Heart left ventricle (tissue), 16 donors: Measurements from ENCODE around the gene CAPS. TPM values are rescaled to one million over a fixed set of nuclear protein-coding genes. Genes with fewer than 3 reads are reported as not detected.

Experiments
- ATAC-seq, 4 donors: fragments of 200-7000 bp; cut with Tn5 transposase; one replicate each; pipeline ENCODE4 v1.9.1; 2020 to 2022; ENCODE audit warnings: moderate library complexity in 4 of 4, mild to moderate bottlenecking in 3 of 4, moderate number of reproducible peaks in 1 of 4
- DNase-seq, 5 donors: peaks; one replicate each; pipeline ENCODE4 v3.0.0-alpha.2; 2020
- H3K27ac ChIP-seq, 12 donors: fragments of 200-600 bp; sonication (generic) in 4 of 12; one replicate each; pipeline versions ENCODE4 v1.5.0 to v1.8.0; 2016 to 2022; ENCODE audit warnings: mild to moderate bottlenecking in 2 of 12
- H3K27me3 ChIP-seq, 9 donors: fragments of 200-600 bp; sonication (generic) in 2 of 9; one replicate each; pipeline versions ENCODE4 v1.5.1 to v1.8.0; 2016 to 2022; ENCODE audit warnings: mild to moderate bottlenecking in 3 of 9
- H3K36me3 ChIP-seq, 9 donors: fragments of 200-600 bp; sonication (generic) in 2 of 9; one replicate each; pipeline versions ENCODE4 v1.5.0 to v1.8.0; 2018 to 2022; ENCODE audit warnings: mild to moderate bottlenecking in 2 of 9
- H3K4me1 ChIP-seq, 12 donors: fragments of 200-600 bp; sonication (generic) in 4 of 12; one replicate each; pipeline versions ENCODE4 v1.5.0 to v1.8.0; 2016 to 2022; ENCODE audit warnings: mild to moderate bottlenecking in 3 of 12
- H3K4me3 ChIP-seq, 12 donors: fragments of 200-600 bp; sonication (generic) in 4 of 12; one replicate each; pipeline versions ENCODE4 v1.5.0 to v1.8.0; 2017 to 2022; ENCODE audit warnings: mild to moderate bottlenecking in 9 of 12, moderate library complexity in 4 of 12
- H3K9me3 ChIP-seq, 12 donors: fragments of 200-600 bp; sonication (generic) in 4 of 12; one replicate each; pipeline versions ENCODE4 v1.5.0 to v1.8.0; 2016 to 2022; ENCODE audit warnings: mild to moderate bottlenecking in 1 of 12
- CTCF ChIP-seq, 12 donors: fragments of 200-600 bp; sonication (generic) in 4 of 12; IDR thresholded peaks; one replicate each; pipeline versions ENCODE4 v1.5.0 to v1.8.0; 2018 to 2022; ENCODE audit warnings: antibody characterized with exemption in 12 of 12, mild to moderate bottlenecking in 5 of 12
- POLR2A ChIP-seq, 2 donors: fragments of 450-650 bp; IDR thresholded peaks; one replicate each; pipeline ENCODE4 v1.6.1; 2017; ENCODE audit warnings: antibody characterized with exemption in 2 of 2, mild to moderate bottlenecking in 2 of 2, moderate library complexity in 2 of 2
- WGBS, 4 donors: extraction: QIAGEN DNeasy Blood & Tissue Kit in 2 of 4; methylation state at CpG; one replicate each; pipeline versions ENCODE4 v1.1.5 to v1.1.7; 2013 to 2018; 5-methylcytosine and 5-hydroxymethylcytosine counted together
- intact Hi-C, 10 donors: fragments of 100-400 bp; cut with DNase I; formaldehyde crosslinking; loops; one replicate each; pipeline versions ENCODE4 v1.11.1 to v1.14.2; 2022
- polyA plus RNA-seq, 2 donors: library from polyadenylated mRNA; stranded (reverse); fragments of 200-250 nt; gene quantifications; one replicate each; pipeline ENCODE4 v1.2.3, GENCODE V29; 2013
- total RNA-seq, 9 donors: library from RNA; depleted of rRNA in 2 of 9; stranded (reverse); fragments of >200 nt in 2 of 9; fragmentation: NEBNext Ultra II Directional in 3 of 9; extraction: Animal tissue kit (Norgen Biotek cat#: 25700) in 3 of 9; gene quantifications; one replicate each; pipeline versions ENCODE4 v1.1.0 to v1.2.4, GENCODE V29; 2016 to 2023
- donor health status: ischemic (EF 13 %, LVEDD 7.1; RV severe dilation, severe dysfunction).
- donor health status: healthy with polysubstance abuse.
- donor health status: DM: no; HTN: yes; CAD: no.
- donor health status: DM: no; HTN: no; CAD: no.
- donor health status: ischemic (EF 25% LVEDD 6.9; RV normal size, moderate dysfunction).
- donor health status: ischemic (EF 25% LVEDD 5.7; RV mildly dilated, moderate dysfunction).
- donor health status: healthy.
- donor health status: DM: yes; HTN: yes; CAD: no.
- donor health status: ischemic (EF 35%, LVEDD 5.7; RV mildly dilated, moderate dysfunction).
- donor health status: nonischemic (EF 11% LVEDD 7.7; RV severe dilation, severe dysfunction).
- donor health status: DM: yes; HTN: yes; CAD: no.
- donor health status: PGD.
- donor health status: ischemic (EF 29% LVEDD 5.4; RV normal size, mild dysfunction).
- donor health status: nonischemic (EF 23%, LVEDD 6.1; RV moderate dilation, normal function).

The CAPS gene
- total and polyA plus RNA-seq, 11 donors, result 1.2 to 6.2 (median 3.3) TPM

GRCh38 chr19:5940260-5941208 lies 26.5 kb downstream of the CAPS start:
- H3K9me3 ChIP-seq, result no peaks in the 10 kb centered on the region
- H3K36me3 ChIP-seq, result peaks cover 0 to 53% (median 47%) of the 10 kb centered on the region in 9 donors
- ATAC-seq (peak in 3 of 4 donors; percentile 56 to 78 (median 61)), DNase-seq (no peak)
- no peaks in the 10 kb centered on the region for H3K27me3 ChIP-seq
- peaks cover 0 to 40% (median 15%) of the 10 kb centered on the region in 12 donors for H3K4me1 ChIP-seq
- 72 to 78% (median 73%) methylated on average over 16 to 21 of the region's 21 CpGs for WGBS, 4 donors
- no peak overlapping the region for H3K4me3 ChIP-seq
- intact Hi-C loops, result no loop called here
- TF ChIP-seq POLR2A (IDR thresholded peaks at IDR 0.05) (no peak), CTCF (IDR thresholded peaks at IDR 0.05) (no peak)
- peak overlapping the region in 8 of 12 donors; percentile 25 to 68 (median 42) for H3K27ac ChIP-seq

- Histone ChIP-seq H3K27ac (peak overlapping the region in 1 of 12 donors; percentile 68), H3K9me3 (no peaks in the 10 kb centered on the region), H3K4me1 (peaks cover 0 to 40% (median 12%) of the 10 kb centered on the region in 12 donors), H3K36me3 (peaks cover 0 to 44% (median 38%) of the 10 kb centered on the region in 9 donors), H3K4me3 (no peak overlapping the region), H3K27me3 (no peaks in the 10 kb centered on the region)
- intact Hi-C loops, result no loop called here
- no peak for TF ChIP-seq POLR2A (IDR thresholded peaks at IDR 0.05)
- no peak for TF ChIP-seq CTCF (IDR thresholded peaks at IDR 0.05)
- WGBS, 4 donors, result 82 to 90% (median 86%) methylated on average over 11 of the region's 11 CpGs
- DNase-seq (no peak), ATAC-seq (no peak)
These were observed 27.6 kb downstream of the CAPS start for GRCh38 chr19:5941673-5942072.

GRCh38 chr19:5943045-5943444 lies 29.0 kb downstream of the CAPS start:
- Histone ChIP-seq H3K4me1 (peaks cover 0 to 53% (median 26%) of the 10 kb centered on the region in 12 donors), H3K27me3 (no peaks in the 10 kb centered on the region), H3K9me3 (no peaks in the 10 kb centered on the region), H3K36me3 (peaks cover 0 to 35% (median 28%) of the 10 kb centered on the region in 9 donors), H3K4me3 (no peak overlapping the region), H3K27ac (peak overlapping the region in 2 of 12 donors; percentile 5 to 68)
- ATAC-seq (no peak), DNase-seq (no peak)
- WGBS, 4 donors, result 84 to 90% (median 85%) methylated on average over 10 of the region's 10 CpGs
- intact Hi-C loops, result no loop called here
- no peak for TF ChIP-seq CTCF (IDR thresholded peaks at IDR 0.05)
- no peak for TF ChIP-seq POLR2A (IDR thresholded peaks at IDR 0.05)

GRCh38 chr19:5943623-5944022 lies 29.6 kb downstream of the CAPS start:
- H3K27ac ChIP-seq, result peak overlapping the region in 2 of 12 donors; percentile 5 to 68
- no peak overlapping the region for H3K4me3 ChIP-seq
- no peaks in the 10 kb centered on the region for H3K27me3 ChIP-seq
- WGBS, 4 donors, result 64 to 80% (median 70%) methylated on average over 9 to 10 of the region's 10 CpGs
- intact Hi-C loops, result no loop called here
- H3K4me1 ChIP-seq, result peaks cover 0 to 58% (median 32%) of the 10 kb centered on the region in 12 donors
- DNase-seq, result no peak
- no peaks in the 10 kb centered on the region for H3K9me3 ChIP-seq
- H3K36me3 ChIP-seq, result peaks cover 0 to 35% (median 25%) of the 10 kb centered on the region in 9 donors
- TF ChIP-seq POLR2A (IDR thresholded peaks at IDR 0.05) (no peak), CTCF (IDR thresholded peaks at IDR 0.05) (no peak)
- no peak for ATAC-seq
